RPMI8226 (cell line): ENCODE data around the gene MAGI1.

Experiments
- DNase-seq: peaks from one replicate; pipeline ENCODE4 v3.0.0-alpha.2; 2015

The MAGI1 gene

DNA sequence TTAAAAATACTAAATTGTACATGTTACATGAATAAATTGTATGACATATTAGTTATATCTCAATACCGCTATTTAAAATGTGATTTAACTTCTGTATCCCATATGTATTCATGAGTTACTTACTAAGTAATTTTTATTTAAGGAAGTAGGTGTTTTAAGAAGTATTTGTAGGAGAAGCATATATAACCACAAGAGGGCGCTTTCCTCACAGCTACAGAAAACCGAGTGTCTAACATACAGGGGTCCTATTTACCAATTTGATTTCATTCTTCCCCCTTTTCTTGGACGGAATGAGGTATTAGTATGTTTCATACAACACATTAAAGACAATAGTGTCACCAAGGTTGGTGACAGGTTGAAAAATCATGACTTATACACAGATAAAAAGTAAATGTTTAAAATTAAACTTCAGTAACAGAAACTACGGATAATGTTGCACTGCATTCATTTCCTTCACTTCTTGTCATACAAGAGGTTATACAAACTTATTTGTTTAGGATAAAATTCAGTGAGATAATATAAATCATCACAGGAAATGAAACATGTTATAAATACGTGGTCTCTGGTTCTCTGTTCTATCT lies 253.6 kb downstream of the MAGI1 start:
- DNase-seq: peak; percentile 51

DNA sequence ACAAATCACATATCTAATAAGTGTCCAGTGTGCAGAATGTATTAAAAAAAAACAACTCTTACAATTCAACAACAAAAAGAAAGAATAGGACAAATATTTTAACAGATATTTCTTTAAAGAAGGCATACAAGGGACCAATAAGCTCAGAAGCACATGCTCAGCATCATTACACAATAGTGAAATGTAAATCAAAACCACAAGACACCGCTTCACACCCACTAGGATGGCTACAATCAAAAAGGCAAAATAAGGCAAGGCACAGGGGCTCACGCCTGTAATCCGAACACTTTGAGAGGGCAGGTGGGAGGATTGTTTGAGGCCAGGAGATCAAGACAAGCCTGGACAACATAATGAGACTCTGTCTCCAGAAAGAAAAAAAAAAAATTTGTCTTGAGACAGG lies 255.6 kb downstream of the MAGI1 start:
- no peak for DNase-seq

DNA sequence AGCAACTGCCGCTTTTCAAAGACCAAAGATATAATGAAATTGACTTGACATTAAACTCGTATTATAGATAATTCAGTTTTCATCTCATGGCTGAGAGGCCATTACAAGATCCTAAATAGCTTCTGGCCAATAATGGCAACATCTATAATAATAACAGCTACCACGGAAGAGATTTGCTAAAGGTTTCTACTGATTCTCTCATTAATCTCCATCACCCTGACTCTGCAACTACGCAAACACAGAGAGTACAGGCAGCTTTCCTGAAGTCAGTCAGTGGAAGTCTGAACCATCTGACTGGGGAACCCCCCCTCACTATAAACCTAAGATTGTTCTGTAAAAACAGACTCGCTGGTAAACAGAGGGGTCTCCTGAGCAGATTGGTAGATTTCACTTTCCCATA lies 257.1 kb downstream of the MAGI1 start:
- no peak for DNase-seq

DNA sequence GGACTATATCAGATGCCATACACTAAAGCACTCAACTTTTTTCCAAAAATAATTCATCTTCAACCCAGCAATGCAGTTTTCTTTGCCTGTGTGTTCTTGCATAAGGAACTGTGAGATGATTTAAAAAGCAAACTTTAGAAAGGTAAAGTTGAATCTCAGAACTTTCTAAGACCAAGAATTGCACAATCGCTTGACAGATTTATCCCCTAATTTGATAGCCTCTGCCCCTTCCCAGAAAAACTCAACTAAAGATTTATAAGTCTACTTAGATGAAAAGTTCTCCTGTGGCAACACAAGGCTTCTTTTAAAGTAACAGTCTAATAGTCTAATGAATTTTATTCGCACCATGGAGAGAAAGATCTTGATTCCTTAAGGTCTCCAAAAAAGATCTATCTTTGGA lies 259.3 kb downstream of the MAGI1 start:
- no peak for DNase-seq

DNA sequence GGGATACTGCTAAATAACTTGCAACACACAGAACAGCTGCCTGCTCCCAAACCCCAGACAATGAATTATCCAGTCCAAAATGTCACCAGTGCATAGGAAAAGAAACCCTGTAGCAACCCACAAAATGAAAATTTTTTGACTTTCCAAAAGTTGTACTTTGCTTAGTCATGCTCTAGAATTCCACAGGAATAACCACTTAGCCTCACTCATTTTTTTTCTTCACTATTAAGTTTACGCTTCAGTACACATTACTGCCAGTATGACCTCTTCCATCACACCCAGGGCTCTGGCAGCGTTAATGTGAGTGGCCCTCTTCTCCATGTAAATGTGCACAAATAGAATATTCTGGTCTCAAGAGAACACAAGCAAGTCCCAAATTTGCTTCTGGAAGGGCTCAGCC lies 259.8 kb downstream of the MAGI1 start:
- no peak for DNase-seq

DNA sequence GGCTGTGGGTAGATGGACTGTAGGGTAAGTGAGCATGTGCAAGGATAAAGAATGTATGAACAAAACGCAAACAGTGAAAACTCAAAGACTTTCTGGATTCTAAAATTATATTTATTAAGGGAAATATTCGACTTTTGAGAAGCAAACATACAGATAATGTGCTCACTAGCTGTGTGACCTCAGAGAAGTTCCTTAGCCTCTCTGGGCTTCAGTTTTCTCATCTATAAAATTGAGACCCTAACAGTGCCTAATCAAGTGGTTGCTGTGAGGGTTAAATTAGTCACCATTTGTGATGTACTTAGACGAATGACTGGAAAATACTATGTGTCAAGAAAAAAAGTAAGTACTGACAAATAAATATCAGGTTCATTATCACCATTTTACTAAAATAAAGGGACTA lies 261.7 kb downstream of the MAGI1 start:
- no peak for DNase-seq

DNA sequence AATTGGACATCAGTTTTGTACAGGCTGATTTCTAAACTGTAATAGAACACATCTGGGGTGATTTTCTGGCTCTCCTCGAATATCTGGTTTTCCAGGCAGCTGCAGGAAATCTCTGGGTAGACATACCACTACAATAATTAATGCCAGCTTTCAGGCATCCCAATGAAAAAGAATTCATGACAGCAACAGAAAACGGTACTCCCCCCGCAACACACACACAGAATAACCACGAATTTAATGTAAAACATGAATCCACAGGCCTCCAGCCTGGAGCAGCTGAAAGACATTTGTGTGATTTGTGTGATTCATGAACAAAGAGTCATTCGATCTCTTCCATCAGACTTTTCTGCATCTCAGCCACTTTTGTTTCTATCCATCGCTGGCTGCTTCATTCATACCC lies 262.2 kb downstream of the MAGI1 start:
- DNase-seq: no peak

DNA sequence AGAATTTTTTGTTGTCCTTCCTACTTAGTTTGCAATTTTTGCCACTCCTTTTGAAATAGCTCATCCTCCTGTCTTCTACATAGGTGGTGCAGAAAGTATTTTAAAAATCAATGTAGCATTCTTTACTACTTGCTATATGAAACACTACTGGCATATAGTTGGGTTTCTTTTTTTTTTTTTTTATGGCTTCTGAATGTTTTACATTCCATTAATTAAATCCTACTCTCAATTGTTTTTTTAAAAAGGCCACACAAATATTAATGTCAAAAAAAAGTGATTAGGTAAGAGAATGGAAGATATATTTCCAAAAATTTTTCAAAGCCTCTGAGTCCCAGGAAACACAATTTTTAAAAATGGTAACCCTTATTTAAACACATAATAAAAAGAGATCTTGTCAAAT lies 262.6 kb downstream of the MAGI1 start:
- DNase-seq: no peak

DNA sequence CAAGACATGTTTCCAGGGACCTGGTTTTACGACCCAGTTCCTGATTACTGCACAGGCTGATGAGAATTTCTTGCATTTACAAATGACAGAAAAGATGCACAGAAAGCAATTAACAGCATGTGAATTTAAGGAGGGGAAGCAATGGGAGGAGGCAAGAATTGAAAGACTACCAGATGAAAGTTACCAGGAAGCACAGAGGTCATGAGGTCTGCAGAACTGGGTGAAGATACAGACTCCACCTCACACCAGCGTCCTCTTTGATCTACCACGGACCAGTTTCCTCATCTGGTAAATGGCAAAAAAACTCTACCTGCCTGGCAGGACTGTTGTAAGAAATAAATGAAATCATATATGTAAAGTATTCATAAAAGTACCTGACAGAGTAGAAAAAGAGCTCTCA lies 266.0 kb downstream of the MAGI1 start:
- no peak for DNase-seq

DNA sequence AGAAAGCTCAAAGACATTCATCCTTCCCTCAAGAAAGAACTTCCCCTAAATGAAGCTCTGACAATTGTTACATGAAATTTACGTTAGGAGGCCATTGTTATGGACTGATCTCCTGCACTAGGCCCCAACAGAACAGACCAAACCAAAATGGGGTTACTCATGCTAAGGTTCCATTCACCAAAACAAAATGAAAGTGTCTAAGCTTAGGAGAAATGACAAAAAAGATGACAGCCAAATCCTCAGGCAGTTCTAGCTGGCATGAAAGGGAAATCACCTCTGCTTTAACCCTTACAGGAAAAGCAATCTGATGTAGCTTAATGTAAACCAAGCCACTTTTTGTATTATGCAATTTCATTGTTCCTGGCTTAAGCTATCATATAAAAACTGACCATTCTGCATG lies 271.2 kb downstream of the MAGI1 start:
- DNase-seq: no peak

DNA sequence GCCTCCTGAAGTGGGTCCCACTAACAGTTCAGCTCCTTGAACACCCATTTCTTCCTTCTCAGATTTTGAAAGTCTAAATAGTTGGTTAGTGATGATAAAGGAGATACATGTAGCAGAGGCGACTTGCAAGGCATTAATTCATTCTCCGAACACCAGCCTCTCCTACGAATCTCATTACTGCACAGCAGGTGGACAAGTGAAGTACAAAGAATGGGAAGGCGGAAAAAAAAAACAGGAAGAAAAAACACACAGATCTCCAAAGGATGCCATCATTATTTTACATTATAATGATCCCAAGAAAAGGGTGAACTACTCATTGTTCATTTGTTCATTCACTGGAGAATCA lies 276.5 kb downstream of the MAGI1 start:
- DNase-seq: no peak

DNA sequence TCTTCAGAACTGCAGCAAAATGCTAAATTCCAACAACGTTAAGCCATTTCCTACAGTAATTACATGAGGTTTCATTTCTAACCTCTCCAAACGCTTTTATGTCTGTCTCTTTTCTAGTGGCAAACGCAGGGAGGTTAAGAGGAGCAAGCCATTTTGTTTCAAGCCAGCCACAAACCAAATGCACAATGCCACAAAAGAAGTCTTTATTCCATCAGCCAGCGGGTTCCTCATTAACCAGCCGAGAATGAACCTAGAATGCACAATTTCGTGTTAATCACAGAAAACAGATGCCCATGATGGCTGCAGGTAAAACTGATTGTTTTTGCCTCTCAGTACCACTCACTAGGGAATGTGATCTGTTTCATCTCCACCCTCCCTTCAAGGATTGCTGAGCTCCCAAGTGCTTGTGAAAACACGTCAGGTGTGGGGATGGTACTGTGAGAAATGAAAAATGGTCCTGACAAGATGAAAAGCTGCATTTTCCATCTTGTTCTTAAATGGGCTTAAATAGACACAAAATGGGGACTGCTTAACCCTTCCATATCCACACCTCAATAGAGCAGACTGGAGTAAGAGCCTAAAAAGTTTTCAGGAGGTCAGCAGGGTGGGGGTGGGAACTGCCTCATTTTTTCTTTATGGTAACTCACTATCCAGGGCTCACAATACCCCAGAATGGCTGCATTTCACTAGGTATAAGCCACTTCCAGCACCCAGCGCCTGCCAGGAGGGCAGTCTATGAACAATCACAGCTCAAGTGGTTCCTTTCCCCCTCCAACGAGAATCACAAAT lies 277.1 kb downstream of the MAGI1 start:
- DNase-seq: no peak

DNA sequence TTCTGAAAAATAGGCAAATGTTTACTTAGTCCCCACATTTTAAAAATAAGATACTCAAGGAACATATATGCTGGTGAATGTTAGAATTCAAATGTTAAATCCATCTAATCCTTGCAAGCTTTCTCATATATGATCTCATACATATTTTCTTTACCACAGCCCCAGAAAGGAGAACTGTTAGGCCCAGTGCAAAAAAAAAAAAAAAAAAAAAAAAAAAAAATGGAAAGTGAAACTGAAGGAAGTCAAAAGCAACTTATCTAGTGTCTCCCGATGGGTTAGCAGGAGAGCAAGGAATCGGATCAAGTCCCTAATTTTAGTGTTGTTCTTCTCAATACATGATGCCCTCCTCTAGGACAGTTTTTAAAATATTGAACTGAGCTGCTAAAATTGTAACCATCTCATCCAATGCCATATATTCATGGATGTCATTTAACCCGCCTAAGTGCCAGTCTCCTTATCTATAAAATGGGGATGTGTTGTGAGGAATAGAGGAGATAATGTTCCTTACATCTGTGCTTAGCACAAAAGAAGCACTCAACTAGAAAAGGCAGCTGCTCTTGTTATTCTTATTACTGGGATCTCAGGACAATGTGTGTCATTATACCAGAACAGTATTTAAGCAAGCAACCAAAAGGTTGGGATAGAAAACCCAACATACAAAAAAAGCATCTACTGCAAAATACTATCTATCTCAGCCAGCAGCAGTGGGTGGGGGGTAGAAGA lies 279.7 kb downstream of the MAGI1 start:
- DNase-seq: no peak

DNA sequence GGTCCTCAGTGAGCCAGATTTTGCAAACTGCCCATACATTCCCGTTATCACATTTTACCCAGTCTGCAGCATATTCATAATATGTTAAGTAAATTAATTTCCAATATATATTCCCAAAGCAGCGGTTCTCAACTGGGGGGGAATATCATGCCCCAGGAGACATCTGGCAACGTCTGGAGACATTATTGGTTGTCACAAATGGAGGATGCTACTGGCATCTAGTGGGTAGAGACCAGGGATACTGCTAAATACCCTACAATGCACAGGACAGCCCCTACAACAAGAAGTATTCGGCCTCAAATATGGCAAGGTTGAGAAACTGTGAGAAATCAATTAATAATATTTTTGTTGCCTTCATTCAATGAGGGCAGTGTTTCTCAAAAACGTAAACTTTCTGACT lies 280.3 kb downstream of the MAGI1 start:
- no peak for DNase-seq

DNA sequence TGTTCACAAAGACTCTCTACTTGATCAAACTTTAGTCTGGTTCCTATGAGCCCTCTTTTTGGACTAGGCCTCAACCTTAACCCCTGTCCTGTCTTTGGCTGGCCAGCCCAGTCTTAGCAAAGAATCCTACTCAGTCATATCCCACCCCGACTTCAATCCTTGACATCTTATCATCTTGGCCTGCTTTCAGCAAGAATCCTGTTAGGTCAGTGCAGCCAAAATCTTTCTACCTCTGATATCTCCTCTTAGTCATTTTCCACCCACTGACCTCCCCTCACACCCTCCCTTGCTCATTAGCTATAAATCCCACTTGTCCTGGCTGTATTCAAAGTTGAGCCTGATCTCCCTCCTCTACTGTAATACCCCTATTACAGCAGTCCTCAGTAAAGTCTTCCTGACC lies 286.1 kb downstream of the MAGI1 start:
- no peak for DNase-seq

DNA sequence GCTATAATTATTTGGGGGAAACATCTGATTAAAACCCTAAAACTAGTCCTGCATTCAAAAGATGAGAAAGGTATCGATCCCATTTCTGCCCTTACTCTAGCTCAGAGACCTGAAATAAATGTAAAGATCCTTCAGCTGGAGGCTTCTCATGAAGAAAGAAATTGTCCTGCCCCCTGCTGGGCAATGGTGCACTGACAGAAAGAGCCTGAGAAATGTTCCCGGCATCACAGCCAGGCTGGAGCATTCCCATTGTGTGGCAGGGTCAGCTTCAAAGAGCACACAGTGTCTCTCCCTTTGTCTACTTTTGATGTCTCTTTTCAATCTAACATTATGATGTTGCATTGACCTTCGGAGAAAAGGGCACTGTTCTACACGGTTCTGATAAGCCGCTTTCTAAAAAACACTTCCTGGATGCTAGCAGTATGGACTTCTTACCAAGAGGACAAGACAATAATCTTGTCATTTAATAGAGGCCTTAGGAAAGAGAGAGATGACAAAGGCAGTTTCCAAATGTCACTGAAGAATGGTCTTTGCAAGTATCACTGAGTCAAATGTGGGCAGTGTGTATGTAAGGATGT lies 287.5 kb downstream of the MAGI1 start:
- DNase-seq: peak; percentile 4

DNA sequence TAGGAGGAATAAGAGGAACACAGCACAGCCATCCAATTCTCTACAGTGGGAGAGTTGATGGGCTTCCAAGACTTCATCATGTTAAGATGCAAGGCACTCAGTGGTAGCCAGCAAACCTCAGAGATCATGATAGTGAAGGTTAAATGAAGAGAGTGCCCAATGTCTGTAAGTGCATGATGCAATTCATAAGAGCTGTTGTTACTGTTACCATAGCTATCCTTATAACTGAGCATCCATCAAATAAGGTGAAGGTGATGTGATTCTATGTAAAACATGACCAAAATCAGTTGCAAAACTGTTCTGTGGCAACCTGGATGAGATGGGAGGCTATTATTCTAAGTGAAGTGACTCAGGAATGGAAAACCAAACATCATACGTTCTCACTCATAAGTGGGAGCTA lies 289.7 kb downstream of the MAGI1 start:
- no peak for DNase-seq

DNA sequence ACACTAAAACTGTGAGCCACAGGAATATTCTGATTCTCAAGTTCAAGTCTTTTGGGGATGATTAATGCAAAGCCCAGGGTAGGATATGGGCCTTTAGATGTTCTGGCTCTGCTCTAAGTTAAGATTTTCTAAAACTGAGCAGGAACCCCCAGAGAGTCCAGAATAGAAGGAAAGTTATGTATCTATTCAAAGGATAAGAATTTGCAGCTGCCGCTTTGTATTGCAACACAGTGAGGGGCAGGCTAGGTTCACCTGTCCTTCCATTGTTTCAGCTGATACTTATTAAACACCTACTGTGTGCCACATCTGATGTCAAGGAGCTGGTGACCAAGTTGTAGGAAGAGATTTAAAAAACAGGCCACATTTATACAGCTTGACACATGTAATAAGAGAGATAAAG lies 290.4 kb downstream of the MAGI1 start:
- no peak for DNase-seq

DNA sequence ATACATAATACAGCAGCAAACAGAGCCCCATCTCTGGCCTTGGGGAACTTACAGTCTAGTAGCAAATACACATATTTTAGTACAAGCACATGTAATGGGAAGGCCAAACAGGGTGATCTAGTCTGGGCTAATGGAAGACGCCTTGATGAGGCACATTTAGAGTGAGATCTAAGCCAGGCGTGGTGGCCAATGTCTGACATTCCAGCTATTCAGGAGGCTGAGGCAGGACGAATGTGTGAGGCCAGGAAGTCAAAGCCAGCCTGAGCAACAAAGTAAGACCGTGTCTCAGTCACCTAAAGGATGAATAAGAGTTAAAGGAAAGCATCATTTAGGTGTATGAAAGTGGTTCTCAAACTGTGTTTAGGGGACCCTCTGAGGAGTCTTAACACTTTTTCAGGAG lies 291.9 kb downstream of the MAGI1 start:
- DNase-seq: no peak

DNA sequence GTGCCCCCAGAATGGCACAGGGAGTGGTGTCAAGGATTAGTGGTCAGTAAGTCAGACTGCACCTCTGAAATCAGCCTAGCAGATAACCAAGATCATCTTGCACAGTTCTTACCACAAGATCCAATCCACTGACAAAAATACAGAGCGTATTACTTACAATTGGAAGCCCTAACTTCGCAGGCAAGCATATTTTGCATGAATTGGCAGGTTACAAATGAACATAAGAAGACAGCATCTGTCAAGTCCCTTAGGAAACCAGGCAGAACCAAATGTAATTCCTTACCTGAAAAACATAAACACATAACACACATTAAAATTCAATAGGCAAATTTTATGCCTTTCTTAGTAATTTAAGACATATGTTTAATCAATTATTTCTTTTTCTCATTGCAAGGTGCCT lies 293.4 kb downstream of the MAGI1 start:
- no peak for DNase-seq

DNA sequence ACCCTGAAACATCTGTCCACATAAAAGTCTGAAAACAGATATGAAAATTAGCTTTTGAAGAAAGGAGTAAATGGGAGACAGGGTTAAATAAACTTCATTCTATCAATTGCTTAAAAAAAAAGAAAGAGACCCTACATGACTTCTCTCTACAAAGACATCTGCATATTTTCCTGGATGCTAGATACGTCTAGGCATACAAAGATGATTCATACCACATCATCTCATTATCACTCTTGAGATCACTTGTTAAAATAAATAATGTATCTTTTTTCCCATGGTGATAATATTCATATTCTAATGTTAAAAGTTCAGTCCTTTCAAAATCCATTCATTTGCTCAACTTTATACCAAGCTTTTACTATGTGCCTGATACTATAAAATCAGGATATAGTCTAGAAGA lies 295.8 kb downstream of the MAGI1 start:
- no peak for DNase-seq

DNA sequence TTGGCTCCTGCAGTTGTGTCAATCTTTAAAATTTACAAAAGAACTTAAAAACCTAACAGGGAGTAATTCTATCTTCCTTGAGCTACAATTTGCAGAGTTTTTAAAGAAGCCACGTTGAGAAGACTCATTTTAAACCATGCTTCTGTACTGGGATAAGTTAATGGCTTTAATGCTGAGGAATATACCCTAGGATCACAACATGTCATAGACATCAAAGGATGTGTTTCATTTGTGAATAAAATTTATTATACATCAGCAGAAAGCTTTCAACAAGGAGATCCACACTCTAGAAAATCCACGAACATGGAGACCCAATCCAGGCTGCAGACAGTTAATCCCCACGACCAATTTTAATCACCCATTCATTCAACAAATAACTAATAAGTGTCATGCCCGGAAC lies 297.2 kb downstream of the MAGI1 start:
- DNase-seq: no peak

DNA sequence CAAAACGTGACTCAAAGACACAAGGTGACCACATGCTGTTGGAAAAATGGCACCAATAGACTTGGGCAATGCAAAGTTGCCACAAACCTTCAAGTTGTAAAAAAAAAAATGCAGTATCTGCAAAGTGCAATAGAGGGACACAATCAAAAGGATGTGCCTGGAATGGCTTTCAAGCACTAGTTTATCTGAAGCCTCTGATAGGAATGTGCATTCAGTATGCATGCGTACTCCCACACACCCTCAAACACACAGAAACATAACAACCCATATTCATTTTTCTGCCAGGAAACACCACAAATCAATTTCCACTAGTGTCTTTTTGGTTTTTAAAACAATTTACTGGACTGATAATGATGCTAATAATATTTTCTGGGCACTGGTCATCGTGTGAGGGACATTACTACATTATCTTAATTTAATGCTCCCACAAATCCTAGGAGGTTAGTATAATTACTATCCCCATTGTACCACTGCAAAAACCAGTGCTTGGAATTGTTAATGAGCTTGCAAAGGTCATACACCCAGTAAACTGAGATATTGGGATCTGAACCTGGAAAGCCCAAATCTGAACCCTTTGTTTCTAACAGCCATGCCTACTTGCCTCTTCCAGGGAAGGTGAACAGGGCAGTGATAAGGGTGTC lies 298.7 kb downstream of the MAGI1 start:
- DNase-seq: no peak

DNA sequence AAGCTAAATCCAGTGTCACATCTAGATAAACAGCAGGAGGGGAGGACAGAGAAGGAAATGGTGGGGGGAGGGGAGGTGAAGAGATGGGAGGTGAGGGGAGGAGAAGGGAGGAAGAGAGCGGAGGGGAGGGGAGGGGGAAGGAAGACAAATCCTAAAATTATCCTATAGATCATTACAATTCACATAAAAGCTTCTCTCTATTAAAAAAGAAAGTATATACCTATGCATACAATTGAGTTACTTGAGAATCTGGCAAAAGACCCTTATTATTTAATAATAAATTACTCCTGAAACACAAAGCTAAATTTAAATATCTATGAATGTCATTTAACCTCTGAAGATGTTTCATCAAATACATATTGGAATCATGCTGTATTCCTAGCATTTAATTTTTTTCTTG lies 303.9 kb downstream of the MAGI1 start:
- DNase-seq: no peak
